Measurements from ENCODE around the gene LENEP.

The LENEP gene

DNA sequence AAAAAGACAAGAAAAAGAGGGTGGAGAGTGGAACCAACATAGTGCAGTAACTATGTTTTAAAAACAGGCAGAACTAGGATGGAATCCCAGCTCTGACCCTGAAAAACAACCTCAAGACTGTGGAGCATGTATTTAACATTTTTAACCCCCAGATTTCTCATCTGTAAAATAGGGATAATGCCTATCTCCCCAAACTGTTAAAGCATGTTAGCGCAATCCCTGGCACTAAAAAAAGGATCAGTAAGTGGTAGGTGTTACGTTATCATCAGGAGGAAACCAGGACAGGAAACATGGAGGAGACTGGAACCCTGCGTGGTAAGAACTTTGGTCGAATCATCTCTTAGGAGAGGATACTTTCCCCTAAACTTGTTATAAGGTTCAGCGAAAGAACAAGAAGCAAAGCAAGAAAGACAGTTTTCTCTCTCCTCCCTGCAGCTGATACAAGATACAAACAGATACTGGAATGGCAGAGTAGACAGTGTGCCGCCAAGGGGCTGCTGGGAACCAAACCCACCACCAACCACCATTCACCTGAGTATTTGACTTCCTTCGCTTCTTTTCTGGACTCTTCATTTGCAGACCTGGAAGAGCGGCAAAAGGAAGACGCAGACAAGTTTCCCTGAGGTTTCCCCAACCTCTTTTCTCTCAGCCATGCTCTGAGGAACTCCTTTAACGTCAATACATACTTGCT, 32.8 kb upstream of the LENEP start:
- peak overlapping the region; percentile 76 for H3K4me3 ChIP-seq (ENCODE audit: low read depth, low read length)

DNA sequence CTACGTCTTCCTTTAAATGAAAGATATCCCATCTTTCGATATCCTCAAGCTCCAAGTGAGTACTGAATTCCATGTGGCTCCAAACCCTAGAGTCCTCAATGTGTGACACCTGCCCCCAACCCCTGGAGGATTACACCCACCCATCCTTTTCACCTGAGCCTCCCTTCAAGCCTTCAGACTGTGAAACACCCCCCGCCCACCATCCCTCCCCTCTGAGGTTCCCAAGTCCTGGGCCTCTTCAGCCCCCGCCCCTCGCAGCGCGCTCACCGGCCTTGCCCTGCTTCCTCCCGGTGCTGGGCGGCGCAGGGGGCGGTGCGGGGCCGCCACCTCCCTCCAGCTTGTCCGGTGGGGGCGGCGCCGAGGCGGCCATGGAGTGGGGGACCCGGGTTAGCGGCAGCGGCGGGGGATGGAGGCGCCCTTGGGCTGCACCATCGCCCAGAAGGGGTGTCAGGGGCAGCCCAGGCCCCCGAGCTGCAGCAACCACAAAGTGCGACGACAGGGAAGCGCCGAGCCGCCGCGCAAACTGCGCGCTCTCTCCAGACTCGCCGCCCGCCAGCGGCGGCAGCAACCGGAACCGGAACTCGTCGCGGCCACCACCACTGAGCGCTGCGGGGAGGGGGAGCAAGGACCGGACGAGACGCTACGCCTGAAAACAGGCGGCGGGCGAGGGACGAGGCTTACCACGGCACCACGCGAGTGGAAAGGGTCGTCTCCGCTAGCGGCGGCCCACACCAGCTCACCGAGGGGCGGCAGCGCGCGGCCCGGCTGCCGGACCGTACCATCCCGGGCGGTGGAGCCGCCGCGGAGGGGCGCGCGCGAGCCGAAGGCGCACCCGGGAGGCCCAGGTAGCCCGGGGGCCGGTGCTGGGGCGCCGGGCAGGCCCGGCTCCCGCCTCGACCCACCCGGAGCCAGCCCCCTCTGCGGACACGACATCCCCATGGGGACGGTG, 31.9 kb upstream of the LENEP start, which contains the start of gene PYGO2:
Gene PYGO2 (minus strand): TSS at position 576 of the 949 bp plus-strand sequence. CDS start 206 bp downstream, at position 370.
- H3K4me3 ChIP-seq (ENCODE audit: low read depth, low read length) = peak within 1 kb of the TSS; percentile 76

DNA sequence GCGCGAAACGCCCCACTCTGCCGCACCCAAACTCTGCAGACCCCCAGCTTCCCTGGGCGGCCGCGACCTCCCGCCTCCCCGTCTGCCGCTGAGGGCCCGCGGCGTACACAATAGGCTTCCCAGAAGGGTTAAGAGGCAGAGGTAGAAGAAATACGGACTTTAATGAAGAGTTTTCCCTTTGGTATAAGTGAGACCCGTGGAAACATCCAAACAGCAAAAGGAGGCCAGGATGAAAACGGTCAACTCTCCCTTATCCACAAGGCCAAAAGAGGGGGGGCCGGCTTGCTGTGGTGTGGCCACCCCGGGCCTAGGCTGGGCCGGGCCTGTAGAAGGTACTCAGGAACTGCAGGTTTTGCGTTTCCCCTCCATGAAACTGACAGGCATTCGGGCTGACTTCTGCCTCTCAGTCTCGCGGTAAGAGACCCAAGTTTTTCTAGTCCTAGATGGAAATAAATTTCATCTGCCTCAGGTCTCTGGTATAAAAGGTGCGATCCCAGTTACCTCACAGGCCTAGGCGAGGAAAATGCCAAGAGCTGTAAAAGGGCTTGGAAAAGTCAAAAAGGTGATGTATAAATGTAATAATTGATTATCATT, 31.1 kb upstream of the LENEP start:
- H3K4me3 ChIP-seq (ENCODE audit: low read depth, low read length) = peak overlapping the region; percentile 76

DNA sequence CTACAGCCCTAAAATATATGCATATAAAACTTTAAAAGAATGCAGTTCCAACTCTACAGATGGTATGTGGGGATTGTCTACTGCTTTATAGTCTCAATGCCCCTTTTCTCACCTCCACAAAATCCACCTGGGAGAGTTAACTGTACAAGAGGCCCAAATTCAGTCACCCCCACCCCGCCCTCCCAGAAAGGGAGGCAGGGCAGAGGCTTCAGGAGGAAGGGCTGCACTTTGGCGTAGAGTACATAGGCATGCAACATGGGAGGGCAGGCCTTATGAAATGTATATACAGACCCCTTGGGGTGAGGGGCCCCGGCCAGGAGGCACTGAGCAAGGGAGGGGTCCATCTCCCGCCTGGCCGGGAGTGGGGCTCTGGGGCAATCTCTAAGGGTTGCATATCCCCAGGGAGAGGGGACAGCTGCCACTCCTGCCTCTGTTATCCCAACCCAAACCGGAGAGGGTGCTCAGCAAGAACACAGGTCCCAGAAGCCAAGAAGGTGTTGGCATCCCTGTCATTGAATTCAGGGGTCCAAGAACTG, 30.5 kb upstream of the LENEP start:
- H3K4me3 ChIP-seq (ENCODE audit: low read depth, low read length) = no peak overlapping the region

DNA sequence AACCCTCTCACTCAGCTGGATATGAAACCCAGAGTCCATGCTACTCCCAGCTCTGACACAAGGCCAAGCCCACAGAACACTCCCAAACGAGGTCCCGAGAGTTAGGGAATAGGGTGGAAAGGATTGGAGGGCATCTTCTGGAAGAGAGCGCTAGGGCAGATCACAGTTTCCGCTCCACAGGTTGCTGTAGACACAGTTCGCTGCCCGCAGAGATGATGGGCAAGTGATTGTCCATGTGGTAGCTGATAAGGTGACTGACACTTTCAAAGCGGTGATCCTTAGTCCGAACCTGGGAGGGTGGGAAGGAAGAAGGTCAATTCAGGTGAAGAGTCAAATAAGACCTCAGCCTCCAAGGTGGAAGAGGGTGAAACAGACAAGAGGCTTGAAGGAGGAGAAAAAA, 29.7 kb upstream of the LENEP start:
- H3K4me3 ChIP-seq (ENCODE audit: low read depth, low read length) = no peak overlapping the region

DNA sequence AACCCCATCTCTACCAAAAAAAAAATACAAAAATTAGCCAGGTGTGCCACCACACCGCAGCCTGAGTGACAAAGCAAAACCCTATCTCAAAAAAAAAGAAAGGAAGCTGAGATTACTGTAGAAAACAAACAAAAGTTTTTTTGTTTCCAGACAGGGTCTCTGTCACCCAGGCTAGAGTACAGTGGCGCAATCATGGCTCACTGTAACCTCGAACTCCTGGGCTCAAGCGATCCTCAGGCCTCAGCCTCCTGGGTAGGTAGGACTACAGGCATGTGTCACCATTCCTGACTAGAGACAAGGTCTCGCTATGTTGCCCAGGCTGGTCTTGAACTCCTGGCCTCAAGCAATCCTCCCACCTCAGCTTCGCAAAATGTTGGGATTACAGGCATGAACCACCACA, 29.0 kb upstream of the LENEP start:
- no peak overlapping the region for H3K4me3 ChIP-seq (ENCODE audit: low read depth, low read length)

DNA sequence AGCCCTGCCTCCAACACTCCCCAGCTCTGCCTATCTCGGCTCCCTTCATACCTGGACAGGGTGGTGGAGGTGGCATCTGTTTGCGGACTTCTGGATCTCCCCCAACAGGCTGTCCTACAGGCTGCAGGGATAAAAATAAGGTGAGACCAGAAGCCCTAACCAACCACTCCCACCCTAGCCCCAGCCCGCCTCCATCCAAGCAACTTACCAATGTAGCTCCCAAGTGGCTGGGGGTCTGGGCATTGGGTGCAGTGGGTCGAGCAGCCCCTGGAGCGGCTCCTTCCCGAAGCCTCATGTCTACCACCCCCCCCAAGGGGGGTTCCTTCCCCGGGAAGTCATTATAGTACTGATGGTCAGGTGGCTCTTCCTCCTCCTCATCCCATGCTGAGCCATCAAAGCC, 27.3 kb upstream of the LENEP start:
- H3K4me3 ChIP-seq (ENCODE audit: low read depth, low read length) = no peak overlapping the region

DNA sequence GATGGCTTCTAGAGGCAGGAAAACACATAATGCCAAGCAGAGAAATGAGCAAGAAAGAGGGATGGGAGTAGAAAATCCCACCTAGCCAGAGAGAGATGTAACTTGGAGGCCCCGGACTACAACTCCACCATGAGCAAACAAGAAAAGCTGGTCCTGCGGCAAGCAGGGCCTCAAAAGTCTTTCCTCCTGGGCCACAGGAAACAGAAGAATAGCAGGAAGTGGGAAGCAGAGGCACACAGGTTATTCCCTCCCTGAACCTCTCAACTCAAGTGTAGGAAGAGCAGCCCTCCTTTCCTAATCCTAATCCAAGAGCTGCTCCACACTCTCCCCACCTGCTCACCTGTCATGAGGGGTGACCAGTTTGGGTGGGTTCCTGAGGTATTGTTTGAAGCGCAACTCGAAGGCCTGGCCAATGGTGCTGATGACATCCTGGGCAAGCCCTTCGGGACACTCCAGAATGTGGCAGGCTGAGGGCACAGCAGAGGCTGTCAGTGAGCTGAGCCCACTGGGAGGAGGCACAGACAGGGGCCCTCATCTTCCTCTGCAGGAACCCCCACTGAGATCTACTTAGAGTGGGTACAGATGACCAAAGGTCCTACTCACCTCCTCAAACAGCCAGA, 25.9 kb upstream of the LENEP start:
- H3K4me3 ChIP-seq (ENCODE audit: low read depth, low read length) = no peak overlapping the region

DNA sequence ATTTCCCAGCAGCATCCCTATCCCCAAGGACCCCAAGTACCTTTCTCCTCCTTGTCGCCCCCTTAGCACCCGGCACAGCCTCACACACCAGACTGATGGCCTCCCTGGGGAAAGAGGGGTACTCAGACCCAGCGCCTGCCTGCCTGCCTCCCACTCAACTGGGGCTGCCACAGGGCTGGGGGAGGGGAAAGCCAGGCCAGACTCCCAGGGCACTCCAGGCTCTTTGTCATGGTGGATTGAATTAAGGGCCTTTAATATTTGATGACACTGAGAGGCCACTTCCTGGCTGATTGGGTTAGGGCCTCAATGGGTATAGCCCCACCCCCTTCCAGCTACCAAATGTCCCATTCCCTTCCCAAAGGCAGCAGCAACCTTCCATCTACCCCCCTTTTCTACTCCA, 24.7 kb upstream of the LENEP start:
- H3K4me3 ChIP-seq (ENCODE audit: low read depth, low read length) = peak overlapping the region; percentile 68

DNA sequence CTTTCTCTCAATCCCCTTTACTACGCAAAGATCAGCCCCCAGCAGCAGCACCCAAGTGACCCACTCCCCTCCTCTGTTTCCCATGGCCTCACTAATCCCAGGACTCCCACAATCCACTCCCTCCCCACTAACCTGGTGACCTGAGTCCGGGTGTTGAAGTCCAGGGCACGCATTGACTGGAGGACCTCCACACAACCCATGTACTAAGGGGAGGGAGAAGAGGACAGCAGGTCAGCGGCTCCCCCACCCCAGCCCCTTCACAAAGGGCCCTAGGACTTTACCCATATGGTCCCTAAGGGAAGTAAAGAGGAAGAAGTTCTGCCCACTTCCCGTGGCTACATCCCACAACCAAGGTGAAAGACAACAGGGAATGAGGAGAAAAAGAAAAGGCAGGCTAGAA, 24.1 kb upstream of the LENEP start:
- H3K4me3 ChIP-seq (ENCODE audit: low read depth, low read length) = peak overlapping the region; percentile 68

DNA sequence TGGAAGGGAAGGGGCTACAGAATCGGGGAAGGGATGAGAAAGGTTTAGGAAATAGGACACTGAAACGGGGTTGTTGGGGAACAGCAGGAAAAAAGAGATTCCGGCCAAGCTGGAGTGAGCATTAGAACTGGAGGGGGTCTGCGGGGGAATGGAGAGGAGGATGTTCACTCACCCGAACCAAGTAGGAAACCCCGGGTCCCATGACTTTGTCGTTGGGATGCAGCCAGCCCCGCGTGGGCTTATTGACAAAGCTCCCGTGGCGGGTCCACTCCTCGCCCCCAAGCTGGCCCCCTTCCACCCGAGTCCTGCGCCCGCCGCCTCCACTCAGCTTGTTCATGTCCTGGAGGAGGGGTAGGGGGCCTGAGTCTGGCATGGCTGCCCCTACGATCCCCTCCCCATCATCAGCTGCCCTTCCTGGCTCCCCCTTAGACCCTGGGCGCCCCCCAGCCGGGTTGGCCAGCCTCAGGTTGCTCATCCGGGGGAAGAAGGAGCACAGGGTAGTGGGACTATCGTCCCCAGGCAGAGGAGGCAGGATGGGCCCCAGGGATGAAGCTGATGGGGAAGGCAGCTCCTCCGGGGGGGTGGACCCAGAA, 23.4 kb upstream of the LENEP start:
- peak overlapping the region; percentile 68 for H3K4me3 ChIP-seq (ENCODE audit: low read depth, low read length)

DNA sequence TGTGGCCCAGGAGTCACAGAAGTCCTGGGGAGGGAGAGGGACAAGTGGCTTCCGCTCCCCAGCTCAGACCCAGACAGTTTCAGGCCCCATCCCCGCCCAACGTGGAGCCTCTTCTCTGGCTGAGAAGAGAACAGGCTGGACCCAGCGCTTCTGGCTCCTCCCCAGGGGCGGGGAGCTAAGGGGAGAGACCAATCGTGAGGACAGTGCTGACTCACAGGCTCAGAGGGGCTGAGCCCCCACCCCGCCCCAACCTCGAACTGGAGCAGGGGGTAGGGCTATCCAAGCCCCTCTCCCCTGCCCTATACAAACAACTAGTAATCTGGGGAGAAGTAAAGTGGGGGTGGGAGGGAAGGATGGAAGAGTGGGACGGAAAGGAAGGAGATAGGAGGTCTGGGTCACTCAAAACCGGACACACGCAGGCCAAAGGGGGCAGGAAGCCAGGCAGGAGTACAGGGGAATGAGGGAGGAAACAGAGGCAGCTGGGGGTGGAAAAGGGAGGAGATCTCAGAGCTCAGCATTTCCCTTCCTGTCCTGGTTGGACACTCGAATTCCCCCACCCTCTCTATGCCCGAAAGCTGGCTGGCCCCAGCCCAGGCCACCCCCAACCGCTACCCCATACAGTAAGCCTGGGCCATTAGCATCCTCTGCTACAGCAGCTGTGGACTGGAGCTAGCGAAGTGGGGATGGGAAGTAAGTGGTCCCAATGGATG, 22.6 kb upstream of the LENEP start, which contains the start of gene SHC1:
Gene SHC1 (minus strand): TSS at position 117 of the 710 bp plus-strand sequence. CDS start 221 bp downstream, outside the sequence.
- peak within 1 kb of the TSS; percentile 68 for H3K4me3 ChIP-seq (ENCODE audit: low read depth, low read length)

DNA sequence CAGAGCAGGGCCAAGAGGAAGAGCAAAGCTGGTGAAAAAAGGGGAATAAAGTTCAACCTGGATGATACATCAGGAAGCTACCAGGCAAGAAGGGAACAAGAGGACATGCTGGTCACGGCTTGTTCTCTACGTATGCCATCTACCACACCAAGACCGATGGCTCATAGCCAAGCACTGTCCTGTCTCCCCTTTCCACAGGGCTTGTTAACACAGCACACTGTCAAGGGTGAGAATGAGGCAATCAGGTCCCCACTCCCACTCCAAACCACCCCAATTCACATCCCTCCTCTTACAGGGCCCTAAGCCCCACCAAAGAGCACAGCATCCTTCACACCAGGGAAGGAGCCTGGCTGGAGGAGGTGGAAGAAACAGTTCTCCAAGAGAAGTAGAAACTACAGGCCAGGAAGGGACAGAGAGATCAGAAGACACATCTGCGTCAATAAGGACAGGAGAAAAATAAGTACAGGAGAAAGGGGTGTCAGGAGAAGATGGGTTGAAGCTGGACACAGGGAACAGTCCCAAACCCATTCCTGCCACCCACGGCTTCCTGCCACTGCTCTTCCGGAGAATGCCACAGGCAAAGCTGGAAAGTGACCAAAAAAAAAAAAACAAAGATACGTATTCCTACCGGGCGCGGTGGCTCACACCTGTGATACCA, 21.9 kb upstream of the LENEP start:
- H3K4me3 ChIP-seq (ENCODE audit: low read depth, low read length) = peak overlapping the region; percentile 14

DNA sequence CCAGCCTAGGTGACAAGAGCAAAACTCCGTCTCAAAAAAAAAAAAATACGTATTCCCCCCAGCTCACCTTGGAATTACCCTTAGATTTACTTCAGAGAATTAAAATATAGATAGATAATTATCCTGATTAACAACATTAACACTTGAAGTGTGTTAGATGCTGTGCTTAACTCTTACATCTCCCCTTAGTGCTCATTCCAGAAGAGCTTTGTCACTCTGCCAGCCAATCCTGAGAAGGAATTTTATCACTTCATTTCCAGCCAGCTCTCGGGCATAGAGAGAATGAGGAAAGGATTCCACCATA, 21.2 kb upstream of the LENEP start:
- H3K4me3 ChIP-seq (ENCODE audit: low read depth, low read length) = no peak overlapping the region

DNA sequence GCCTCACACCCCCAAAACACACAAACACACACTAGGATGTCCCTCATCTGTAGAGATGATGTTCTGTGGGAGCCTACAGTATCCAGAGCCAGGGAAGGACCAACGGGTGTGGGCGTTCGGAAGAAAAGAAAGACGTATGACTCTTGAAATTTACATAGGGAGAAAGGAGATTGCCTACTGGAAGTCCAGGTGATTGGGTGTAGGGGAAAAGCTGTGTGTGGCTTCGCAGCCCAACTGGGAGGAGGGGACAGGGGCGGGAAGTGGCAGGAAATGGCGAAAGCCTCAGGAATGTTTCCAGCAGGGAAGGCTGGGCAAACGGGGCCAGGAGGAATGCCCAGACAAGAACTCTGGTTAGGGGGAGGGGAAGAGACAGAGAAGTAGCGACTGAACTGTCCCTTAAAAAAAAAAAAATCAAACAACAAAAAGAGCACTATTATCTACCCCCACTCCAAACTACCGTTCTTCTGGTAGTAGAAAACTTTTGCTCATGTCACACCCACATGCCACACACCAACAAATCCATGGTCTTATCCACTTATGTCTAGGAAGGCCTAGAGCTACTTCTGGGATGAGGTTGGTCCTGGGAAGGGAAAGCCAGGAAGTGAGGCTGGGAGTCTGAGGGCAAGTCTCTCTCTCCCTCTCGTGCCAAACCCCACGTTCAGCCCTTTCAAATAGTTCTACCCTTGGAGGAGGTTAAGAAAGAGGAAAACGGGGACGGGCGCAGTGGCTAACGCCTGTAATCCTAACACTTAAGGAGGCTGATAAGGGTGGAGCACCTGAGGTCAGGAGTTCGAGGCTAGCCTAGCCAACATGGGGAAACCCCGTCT, 20.7 kb upstream of the LENEP start:
- H3K4me3 ChIP-seq (ENCODE audit: low read depth, low read length) = peak overlapping the region; percentile 68

DNA sequence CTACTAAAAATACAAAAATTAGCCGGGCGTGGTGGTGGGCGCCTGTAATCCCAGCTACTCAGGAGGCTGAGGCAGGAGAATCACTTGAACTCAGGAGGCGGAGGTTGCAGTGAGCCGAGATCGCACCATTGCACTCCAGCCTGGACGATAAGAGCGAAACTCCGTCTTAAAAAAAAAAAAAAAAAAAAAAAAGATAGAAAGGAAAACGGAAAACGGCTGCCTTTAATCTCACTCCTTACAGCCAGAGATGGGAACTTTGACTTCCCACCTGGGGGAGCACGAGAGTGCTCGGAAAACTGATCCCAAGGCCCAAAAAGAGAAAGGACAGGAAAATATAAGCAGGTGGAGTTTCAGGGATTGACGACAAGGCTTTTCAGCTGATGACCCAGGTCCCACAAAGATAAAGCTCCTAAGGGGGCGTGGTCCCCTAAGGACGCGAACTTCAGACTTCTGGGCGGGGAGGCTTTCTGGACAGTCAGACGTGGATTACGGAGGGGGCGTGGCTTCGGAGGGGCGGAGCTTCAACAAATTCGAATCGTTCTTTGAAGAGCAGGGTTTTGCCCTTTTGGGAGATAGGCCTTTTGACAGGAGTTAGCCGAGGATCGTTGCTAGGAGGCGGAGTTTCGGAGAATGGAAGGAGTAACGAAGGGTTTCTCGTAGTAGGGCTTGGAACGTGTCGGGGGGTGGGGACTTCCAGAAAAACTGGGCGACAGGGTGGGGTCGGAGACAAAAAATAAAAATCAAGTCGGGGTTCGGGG, 19.9 kb upstream of the LENEP start:
- peak overlapping the region; percentile 68 for H3K4me3 ChIP-seq (ENCODE audit: low read depth, low read length)

DNA sequence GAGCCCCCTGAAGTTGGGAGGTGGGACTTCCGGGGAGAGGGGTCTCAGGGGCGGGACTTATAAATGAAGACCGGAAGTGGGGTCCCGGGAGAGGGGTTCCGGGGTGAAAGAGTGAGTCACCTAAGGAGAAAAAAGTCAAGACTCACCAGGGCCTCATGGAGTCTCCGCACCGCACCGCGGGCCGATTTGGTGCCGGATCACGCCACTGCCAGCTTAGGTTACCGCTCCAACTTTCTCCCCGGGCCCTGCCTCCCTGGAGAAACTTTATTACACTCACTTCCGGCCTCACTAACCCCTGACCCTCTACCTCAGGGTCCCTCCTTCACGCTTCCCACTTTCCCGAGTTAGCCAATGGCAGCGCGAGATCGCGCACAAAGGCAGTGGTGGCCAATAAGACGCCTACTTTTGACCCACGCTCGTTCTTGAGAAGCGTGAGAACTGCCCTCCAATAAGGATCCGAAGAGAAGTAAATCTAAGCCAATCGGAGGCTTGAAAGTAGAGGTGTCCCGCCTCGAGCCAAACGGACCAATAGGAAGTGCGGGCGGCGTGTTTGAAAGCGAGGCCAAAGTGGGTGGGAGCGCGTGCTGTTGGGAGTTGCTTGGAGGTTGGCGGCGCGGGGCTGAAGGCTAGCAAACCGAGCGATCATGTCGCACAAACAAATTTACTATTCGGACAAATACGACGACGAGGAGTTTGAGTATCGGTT, 19.1 kb upstream of the LENEP start, which contains the start of gene CKS1B:
Gene CKS1B (plus strand): TSS at position 580 of the 706 bp plus-strand sequence. CDS start 65 bp downstream, at position 645.
- H3K4me3 ChIP-seq (ENCODE audit: low read depth, low read length) = peak within 1 kb of the TSS; percentile 68

Measured in iPS-11a (cell line).